Esophagus squamous epithelium (tissue), 4 donors: Measurements from ENCODE around the gene NAP1L5.

ENCODE experiments used
- POLR2A ChIP-seq, 4 donors: fragments of 450-650 bp; IDR thresholded peaks; one replicate each; pipeline ENCODE4 v1.6.1; 2017; ENCODE audit warnings: antibody characterized with exemption in 4 of 4, mild to moderate bottlenecking in 4 of 4, moderate library complexity in 3 of 4
- TF ChIP-seq, protein P1 (sequence below), 6 experiments: fragments of 450-650 bp in 4 of 6; fragments of 200-600 bp in 2 of 6; sonication (generic) in 2 of 6; IDR thresholded peaks; one replicate each; pipeline ENCODE4 v1.5.1; 2016 to 2019; ENCODE audit warnings: antibody characterized with exemption in 6 of 6, mild to moderate bottlenecking in 4 of 6, moderate library complexity in 4 of 6

DNA sequence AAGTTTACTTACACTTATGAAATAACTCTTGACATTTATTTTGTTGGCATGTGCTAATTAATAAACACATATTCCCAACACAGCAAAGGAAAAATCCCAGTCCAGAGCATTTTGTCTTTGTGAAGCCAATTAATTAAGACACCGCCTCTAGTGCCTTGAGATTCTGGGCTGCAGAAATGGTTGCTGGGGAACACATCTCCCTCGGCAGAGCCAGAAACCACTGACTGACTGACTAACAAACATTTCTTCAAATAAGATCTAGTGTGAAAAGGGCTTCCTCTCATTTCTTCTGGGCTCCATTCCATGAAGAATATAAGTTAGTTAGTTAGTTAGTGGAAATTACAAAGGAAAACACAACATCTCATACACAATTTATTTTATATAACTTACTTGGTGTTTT lies 28.4 kb upstream of the NAP1L5 start:
- TF ChIP-seq, protein P1, sequence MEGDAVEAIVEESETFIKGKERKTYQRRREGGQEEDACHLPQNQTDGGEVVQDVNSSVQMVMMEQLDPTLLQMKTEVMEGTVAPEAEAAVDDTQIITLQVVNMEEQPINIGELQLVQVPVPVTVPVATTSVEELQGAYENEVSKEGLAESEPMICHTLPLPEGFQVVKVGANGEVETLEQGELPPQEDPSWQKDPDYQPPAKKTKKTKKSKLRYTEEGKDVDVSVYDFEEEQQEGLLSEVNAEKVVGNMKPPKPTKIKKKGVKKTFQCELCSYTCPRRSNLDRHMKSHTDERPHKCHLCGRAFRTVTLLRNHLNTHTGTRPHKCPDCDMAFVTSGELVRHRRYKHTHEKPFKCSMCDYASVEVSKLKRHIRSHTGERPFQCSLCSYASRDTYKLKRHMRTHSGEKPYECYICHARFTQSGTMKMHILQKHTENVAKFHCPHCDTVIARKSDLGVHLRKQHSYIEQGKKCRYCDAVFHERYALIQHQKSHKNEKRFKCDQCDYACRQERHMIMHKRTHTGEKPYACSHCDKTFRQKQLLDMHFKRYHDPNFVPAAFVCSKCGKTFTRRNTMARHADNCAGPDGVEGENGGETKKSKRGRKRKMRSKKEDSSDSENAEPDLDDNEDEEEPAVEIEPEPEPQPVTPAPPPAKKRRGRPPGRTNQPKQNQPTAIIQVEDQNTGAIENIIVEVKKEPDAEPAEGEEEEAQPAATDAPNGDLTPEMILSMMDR (IDR thresholded peaks at IDR 0.05), result no peak
- TF ChIP-seq POLR2A (IDR thresholded peaks at IDR 0.05), result no peak
